Measurements from ENCODE around the gene ZFYVE9. TPM values are rescaled to one million over a fixed set of nuclear protein-coding genes. Genes with fewer than 3 reads are reported as not detected.

ZFYVE9 gene
- total and polyA plus RNA-seq, 2 of the 13 experiments (the other 11 are each of a cell fraction or from before 2014, with no cell fraction given) = 9.2 to 19.8 TPM

DNA sequence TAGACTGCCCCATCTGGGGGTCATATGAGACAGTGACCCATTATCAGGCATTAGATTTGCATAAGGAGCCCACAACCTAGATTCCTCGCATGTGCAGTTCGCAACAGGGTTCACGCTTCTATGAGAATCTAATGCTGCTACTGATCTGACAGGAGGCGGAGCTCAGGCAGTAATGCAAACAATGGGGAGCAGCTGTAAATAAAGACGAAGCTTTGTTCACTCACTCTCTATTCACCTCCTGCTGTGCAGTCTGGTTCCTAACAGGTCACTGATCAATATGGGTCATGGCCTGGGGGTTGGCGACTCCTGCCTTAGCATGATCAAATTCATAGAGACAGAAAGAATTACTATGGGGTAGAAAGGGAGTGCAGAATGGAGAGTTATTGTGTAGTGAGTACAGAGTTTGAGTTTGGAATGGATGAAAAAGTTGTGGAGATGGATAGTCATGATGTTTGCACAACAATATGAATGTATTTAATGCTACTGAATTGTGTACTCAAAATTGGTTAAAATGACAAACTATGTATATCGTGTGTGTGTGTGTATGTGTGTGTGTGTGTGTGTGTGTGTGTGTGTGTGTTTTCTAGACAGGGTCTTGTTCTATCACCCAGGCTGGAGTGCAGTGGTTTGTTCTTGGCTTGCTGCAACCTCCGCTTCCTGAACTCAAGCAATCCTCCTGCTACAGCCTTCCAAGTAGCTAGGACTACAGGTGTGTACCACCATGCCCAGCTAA is 43.6 kb upstream of the ZFYVE9 start (continued):
- TF ChIP-seq PREB (CRISPR knock-in tag; IDR thresholded peaks at IDR 0.05) (no peak), MAFG (CRISPR knock-in tag; IDR thresholded peaks at IDR 0.05) (no peak), TAF15 (IDR thresholded peaks at IDR 0.05; ENCODE audit: low read depth, low read length, poor library complexity, severe bottlenecking) (no peak), ZNF431 (CRISPR knock-in tag; IDR thresholded peaks at IDR 0.05; ENCODE audit: borderline replicate concordance, low read depth) (no peak), ZMYM3 (CRISPR knock-in tag; IDR thresholded peaks at IDR 0.05) (peak; percentile 54; the same call in 1 of the 2 replicates), SIN3B (IDR thresholded peaks at IDR 0.05; ENCODE audit: low read length) (no peak), ZNF124 (CRISPR knock-in tag; IDR thresholded peaks at IDR 0.05) (no peak), NCOR1 (IDR thresholded peaks at IDR 0.05; ENCODE audit: borderline replicate concordance, low read length) (peak; percentile 76; the same call in 1 of the 2 replicates), SSRP1 (CRISPR knock-in tag; IDR thresholded peaks at IDR 0.05) (no peak), ARID2 (CRISPR knock-in tag; IDR thresholded peaks at IDR 0.05; ENCODE audit: borderline replicate concordance) (no peak), RFXAP (CRISPR knock-in tag; IDR thresholded peaks at IDR 0.05; ENCODE audit: borderline replicate concordance) (no peak), PRPF4 (IDR thresholded peaks at IDR 0.05; ENCODE audit: low read depth, low read length, poor library complexity, severe bottlenecking) (no peak), PAXIP1 (CRISPR knock-in tag; conservative IDR thresholded peaks at IDR 0.05) (peak; percentile 87), ZFP36 (IDR thresholded peaks at IDR 0.05; ENCODE audit: borderline replicate concordance, low read depth, low read length, partially characterized antibody) (no peak), NFE2L2 (IDR thresholded peaks at IDR 0.05; ENCODE audit: low read length) (no peak), NFATC3 (CRISPR knock-in tag; IDR thresholded peaks at IDR 0.05) (no peak), ZNF788 (CRISPR knock-in tag; IDR thresholded peaks at IDR 0.05; ENCODE audit: borderline replicate concordance) (no peak; the same call in 1 of the 2 replicates)
- TF ChIP-seq, protein P1, sequence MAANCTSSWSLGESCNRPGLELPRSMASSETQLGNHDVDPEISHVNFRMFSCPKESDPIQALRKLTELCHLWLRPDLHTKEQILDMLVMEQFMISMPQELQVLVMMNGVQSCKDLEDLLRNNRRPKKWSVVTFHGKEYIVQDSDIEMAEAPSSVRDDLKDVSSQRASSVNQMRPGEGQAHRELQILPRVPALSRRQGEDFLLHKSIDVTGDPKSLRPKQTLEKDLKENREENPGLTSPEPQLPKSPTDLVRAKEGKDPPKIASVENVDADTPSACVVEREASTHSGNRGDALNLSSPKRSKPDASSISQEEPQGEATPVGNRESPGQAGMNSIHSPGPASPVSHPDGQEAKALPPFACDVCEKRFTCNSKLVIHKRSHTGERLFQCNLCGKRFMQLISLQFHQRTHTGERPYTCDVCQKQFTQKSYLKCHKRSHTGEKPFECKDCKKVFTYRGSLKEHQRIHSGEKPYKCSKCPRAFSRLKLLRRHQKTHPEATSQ (CRISPR knock-in tag; IDR thresholded peaks at IDR 0.05; ENCODE audit: borderline replicate concordance) = no peak
- TF ChIP-seq, protein P2, sequence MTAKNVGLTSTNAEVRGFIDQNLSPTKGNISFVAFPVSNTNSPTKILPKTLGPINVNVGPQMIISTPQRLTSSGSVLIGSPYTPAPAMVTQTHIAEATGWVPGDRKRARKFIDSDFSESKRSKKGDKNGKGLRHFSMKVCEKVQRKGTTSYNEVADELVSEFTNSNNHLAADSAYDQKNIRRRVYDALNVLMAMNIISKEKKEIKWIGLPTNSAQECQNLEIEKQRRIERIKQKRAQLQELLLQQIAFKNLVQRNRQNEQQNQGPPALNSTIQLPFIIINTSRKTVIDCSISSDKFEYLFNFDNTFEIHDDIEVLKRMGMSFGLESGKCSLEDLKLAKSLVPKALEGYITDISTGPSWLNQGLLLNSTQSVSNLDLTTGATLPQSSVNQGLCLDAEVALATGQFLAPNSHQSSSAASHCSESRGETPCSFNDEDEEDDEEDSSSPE (CRISPR knock-in tag; IDR thresholded peaks at IDR 0.05) = no peak

Data from HepG2 (cell line).